ENCODE data around the gene AKR1C3.
"Not testable (repeated sequence)": the region's sequence is repeated elsewhere in the genome, so short reads cannot be mapped to it uniquely, and the experiment has no call there.

The AKR1C3 gene

DNA sequence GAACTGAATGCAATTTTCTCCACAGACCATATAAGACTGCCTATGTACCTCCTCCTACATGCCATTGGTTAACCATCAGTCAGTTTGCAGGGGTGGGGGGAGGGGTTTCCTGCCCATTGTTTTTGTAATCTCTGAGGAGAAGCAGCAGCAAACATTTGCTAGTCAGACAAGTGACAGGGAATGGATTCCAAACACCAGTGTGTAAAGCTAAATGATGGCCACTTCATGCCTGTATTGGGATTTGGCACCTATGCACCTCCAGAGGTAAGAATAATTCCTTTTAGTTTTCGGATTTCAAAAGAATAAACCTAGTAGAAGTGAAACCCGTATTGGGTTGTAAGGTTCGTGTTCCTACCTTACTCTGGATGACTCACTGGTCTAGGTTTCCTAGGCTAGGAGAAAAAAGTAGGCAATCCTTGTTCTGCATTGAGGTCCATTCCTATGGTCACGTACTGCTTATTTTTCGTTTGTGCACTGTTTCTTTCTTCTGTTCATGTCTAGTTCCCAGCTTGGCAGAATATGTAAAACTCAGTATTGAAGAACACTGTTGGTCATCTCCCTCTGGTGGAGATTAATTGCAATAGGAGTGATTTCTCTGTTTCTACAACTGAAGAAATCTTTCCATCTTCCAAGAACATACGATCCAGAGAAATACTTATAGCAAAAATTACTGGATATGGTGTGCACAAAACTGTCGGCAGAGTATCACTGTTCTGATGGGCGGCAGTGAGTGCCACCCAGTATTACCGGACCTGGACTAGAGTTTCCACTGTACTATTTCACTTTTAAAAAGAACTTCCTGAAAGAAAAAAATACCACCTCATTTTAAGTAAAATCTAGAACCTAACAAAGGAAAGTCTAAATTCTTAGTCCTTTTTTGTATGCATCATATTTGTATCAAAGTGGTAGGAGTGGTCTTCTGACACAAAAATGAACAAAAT lies at the start of gene AKR1C3:
Gene AKR1C3, plus strand, starts transcription at position 150 of the 941 bp plus-strand sequence. Its CDS starts 31 bp downstream, at position 181.
- DNase-seq (ENCODE audit: low spot score), result no peak
- no peak for TF ChIP-seq CTCF (IDR thresholded peaks at IDR 0.05; ENCODE audit: extremely low read depth, missing control alignments)

GRCh38 chr10:5045095-5045494 lies 49.1 kb upstream of the AKR1C3 start:
- TF ChIP-seq CTCF (IDR thresholded peaks at IDR 0.05; ENCODE audit: extremely low read depth, missing control alignments), result no peak
- DNase-seq (ENCODE audit: low spot score), result no peak

- DNase-seq (ENCODE audit: low spot score), result no peak
- no peak for TF ChIP-seq CTCF (IDR thresholded peaks at IDR 0.05; ENCODE audit: extremely low read depth, missing control alignments)
Observed at GRCh38 chr10:5046410-5046809, 47.8 kb upstream of the AKR1C3 start.

DNA sequence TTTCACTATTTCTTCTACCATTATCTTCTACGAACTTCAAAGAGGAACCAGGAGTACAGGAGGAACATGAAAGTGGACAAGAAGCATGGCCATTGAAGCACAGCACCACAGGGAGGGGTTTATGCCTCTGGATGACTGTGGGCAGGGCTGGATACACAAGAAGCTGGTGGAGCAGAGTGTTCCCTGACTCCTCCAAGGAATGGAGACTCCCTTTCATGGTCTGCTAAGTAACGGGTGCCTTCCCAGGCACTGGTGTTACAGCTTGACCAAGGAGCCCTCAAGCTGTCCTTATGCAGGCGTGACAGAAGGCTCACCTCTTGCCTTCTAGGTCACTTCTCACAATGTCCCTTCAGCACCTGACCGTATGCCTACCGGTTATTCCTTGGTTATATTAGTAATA lies 47.2 kb upstream of the AKR1C3 start:
- not testable (repeated sequence) for DNase-seq (ENCODE audit: low spot score)

- no peak for TF ChIP-seq CTCF (IDR thresholded peaks at IDR 0.05; ENCODE audit: extremely low read depth, missing control alignments)
- DNase-seq (ENCODE audit: low spot score), result no peak
Observed at GRCh38 chr10:5047912-5048628, 46.1 kb upstream of the AKR1C3 start.

- not testable (repeated sequence) for DNase-seq (ENCODE audit: low spot score)
Observed at GRCh38 chr10:5052951-5053500, 41.2 kb upstream of the AKR1C3 start.

GRCh38 chr10:5054831-5055230 lies 39.4 kb upstream of the AKR1C3 start:
- not testable (repeated sequence) for DNase-seq (ENCODE audit: low spot score)

DNA sequence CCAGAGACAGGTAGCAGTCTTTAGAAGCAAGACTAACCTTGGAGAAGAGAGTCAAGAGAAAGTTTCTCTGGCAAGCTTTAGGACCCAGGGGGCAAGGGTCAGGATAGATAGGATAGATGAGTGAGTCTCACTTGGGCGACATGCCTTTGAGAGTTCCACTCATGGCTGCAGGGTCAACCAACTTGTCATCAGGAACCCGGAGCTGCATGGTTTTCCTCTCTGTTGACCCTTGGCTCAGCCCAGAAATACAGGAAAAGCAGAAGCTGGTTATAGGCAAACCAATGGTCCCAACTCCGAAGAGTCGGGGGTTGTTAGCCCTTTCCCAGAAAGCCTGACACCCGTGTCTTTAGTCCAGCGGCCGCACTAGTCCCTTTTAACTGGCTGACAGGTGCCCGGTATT lies 34.9 kb upstream of the AKR1C3 start:
- DNase-seq (ENCODE audit: low spot score), result not testable (repeated sequence)

DNA sequence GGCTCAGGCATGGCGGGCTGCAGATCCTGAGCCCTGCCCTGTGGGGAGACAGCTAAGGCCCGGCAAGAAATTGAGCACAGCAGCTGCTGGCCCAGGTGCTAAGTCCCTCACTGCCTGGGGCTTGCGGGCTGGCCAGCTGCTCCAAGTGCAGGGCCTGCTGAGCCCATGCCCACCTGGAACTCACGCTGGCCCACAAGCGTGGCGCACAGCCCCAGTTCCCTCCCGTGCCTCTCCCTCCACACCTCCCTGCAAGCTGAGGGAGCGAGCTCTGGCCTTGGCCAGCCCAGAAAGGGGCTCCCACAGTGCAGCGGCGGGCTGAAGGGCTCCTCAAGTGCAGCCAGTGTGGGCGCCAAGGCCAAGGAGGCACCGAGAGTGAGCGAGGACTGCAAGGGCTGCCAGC lies 33.4 kb upstream of the AKR1C3 start:
- DNase-seq (ENCODE audit: low spot score), result not testable (repeated sequence)

- no peak for DNase-seq (ENCODE audit: low spot score)
- no peak for TF ChIP-seq CTCF (IDR thresholded peaks at IDR 0.05; ENCODE audit: extremely low read depth, missing control alignments)
Observed at GRCh38 chr10:5064656-5065055, 29.6 kb upstream of the AKR1C3 start.
